SK-N-MC (cell line): Measurements from ENCODE around the gene MAN2A2.
"Not testable (repeated sequence)": the region's sequence is repeated elsewhere in the genome, so short reads cannot be mapped to it uniquely, and the experiment has no call there.

Experiments used
- DNase-seq: peaks from one replicate; pipeline ENCODE4 v3.0.0-alpha.2; 2011; ENCODE audit warnings: low read depth, low spot score
- H3K27ac ChIP-seq: fragments of 200-600 bp; sonication (generic); 2 replicates; pipeline ENCODE4 v1.5.1; 2016; ENCODE audit warnings: mixed run types
- H3K36me3 ChIP-seq: fragments of 200-600 bp; sonication (generic); 2 replicates; pipeline ENCODE4 v1.6.1; 2017; ENCODE audit warnings: antibody characterized with exemption, low read length, mixed read lengths; ENCODE audit not compliant: insufficient read depth
- H3K4me3 ChIP-seq: fragments of 200-600 bp; sonication (generic); 2 replicates; pipeline ENCODE4 v1.5.1; 2016
- H3K9ac ChIP-seq: fragments of 200-600 bp; sonication (generic); 2 replicates; pipeline ENCODE4 v1.8.0; 2017; ENCODE audit warnings: mixed run types, mixed read lengths; ENCODE audit not compliant: insufficient read length
- H3K9me3 ChIP-seq: fragments of 200-600 bp; sonication (generic); 2 replicates; pipeline ENCODE4 v1.6.1; 2017; ENCODE audit warnings: low read depth, mild to moderate bottlenecking, antibody characterized with exemption, low read length, moderate library complexity, mixed read lengths
- EZH2 ChIP-seq: fragments of 200-600 bp; sonication (generic); IDR thresholded peaks from one replicate; pipeline ENCODE4 v1.6.1; 2017; ENCODE audit warnings: antibody characterized with exemption
- FOXP2 ChIP-seq: optimal IDR thresholded peaks from 2 replicates; pipeline ENCODE3; 2011; ENCODE audit warnings: mild to moderate bottlenecking, moderate library complexity; ENCODE audit not compliant: insufficient read depth; ENCODE audit errors: extremely low read length, control extremely low read depth
- POLR2AphosphoS5 ChIP-seq: IDR thresholded peaks from 2 replicates; pipeline ENCODE4 v1.6.1; 2012; ENCODE audit warnings: mild to moderate bottlenecking, low read depth, low read length, borderline replicate concordance

The MAN2A2 gene

DNA sequence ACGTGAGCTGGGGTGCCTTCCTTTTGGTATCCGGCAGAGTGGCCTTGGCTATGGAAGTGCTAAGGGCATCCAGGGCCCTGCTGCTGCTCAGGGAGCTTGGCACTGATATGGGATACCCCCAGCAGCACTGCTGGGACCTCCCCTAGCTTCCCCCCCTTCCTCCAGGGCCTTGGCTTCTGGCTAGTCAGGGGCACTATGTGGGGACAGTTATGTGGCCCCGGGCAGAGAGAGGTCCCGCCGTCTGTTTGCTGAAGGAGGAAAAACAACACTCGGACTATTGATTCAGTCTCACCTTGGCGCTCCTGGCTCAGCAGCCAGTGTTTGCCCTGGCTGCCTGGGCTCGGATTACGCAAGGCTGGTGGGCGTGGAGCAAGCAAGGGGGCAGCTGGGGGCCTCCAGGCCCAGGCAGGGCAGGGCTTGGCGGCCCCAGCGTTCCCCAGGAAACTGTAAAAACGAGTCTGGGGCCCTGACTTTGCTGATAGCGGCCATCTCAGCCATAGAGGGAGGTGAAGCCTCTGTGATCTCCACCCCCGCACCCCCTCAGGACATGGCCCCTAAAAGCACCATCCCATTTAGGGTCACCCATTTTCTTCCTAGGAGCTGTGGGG lies 29.0 kb upstream of the MAN2A2 start:
- Histone ChIP-seq H3K36me3 (peaks cover 13% of the 10 kb centered on the region; the same call in 1 of the 2 replicates), H3K4me3 (no peak overlapping the region), H3K27ac (peak overlapping the region; percentile 56), H3K9me3 (no peaks in the 10 kb centered on the region), H3K9ac (no peak overlapping the region)
- TF ChIP-seq FOXP2 (no peak), POLR2AphosphoS5 (no peak), EZH2 (no peak)
- DNase-seq: no peak

DNA sequence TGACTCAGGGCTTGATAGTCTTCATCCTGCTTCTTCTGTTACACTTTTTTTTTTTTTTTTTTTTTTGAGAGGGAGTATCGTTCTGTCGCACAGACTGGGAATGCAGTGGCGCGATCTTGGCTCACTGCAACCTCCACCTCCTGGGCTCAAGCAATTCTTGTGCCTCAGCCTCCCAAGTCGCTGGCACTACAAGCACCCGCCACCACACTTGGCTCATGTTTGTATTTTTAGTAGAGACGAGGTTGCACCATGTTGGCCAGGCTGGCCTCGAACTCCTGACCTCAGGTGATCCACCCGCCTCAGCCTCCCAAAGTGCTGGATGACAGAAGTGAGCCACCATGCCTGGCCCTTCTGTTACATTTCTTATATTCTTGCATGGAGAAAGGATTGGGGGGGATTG lies 28.1 kb upstream of the MAN2A2 start:
- peak overlapping the region; percentile 56; the same call in 1 of the 2 replicates for H3K27ac ChIP-seq

DNA sequence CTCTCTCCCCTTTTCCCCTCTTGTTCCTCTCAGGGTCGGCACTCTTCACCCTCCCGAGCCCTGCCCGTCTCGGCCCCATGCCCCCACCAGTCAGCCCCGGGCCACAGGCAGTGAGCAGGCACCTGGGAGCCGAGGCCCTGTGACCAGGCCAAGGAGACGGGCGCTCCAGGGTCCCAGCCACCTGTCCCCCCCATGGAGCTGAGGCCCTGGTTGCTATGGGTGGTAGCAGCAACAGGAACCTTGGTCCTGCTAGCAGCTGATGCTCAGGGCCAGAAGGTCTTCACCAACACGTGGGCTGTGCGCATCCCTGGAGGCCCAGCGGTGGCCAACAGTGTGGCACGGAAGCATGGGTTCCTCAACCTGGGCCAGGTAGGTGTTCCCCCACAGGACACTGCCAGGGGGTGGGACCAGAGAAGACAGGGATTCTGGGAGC lies 27.5 kb upstream of the MAN2A2 start:
- peaks cover 13% of the 10 kb centered on the region; the same call in 1 of the 2 replicates for H3K36me3 ChIP-seq

More for the DNA sequence above, 28.1 kb upstream of the MAN2A2 start:
- not testable (repeated sequence) for DNase-seq, H3K4me3 ChIP-seq, H3K9me3 ChIP-seq, H3K9ac ChIP-seq
- H3K36me3 ChIP-seq: peaks cover 13% of the 10 kb centered on the region; the same call in 1 of the 2 replicates

DNA sequence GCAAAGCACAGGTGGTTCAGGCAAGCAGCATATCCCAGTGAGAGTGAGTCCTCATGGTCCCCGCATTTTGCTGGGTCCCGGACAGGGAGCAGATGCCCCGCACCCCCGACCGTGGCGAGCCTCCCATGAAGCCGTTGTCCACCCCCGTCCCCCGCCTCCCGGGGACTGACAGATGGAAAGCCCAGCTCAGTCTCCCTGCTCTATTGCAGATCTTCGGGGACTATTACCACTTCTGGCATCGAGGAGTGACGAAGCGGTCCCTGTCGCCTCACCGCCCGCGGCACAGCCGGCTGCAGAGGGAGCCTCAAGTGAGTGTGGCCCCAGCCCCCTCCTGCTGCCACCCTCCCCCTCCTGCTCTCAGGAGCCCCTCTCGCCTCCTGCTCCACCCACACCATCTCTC lies 27.1 kb upstream of the MAN2A2 start:
- no peaks in the 10 kb centered on the region for H3K9me3 ChIP-seq
- no peak overlapping the region for H3K9ac ChIP-seq
- DNase-seq: no peak
- no peak for TF ChIP-seq EZH2
- TF ChIP-seq FOXP2: no peak
- TF ChIP-seq POLR2AphosphoS5: no peak
- no peak overlapping the region for H3K4me3 ChIP-seq
- H3K36me3 ChIP-seq: peaks cover 13% of the 10 kb centered on the region; the same call in 1 of the 2 replicates
- H3K27ac ChIP-seq: no peak overlapping the region

More for the DNA sequence above, 27.5 kb upstream of the MAN2A2 start:
- DNase-seq: no peak
- no peak overlapping the region for H3K27ac ChIP-seq
- TF ChIP-seq EZH2 (no peak), FOXP2 (no peak), POLR2AphosphoS5 (no peak)
- H3K9me3 ChIP-seq: no peaks in the 10 kb centered on the region
- H3K4me3 ChIP-seq: no peak overlapping the region
- no peak overlapping the region for H3K9ac ChIP-seq

DNA sequence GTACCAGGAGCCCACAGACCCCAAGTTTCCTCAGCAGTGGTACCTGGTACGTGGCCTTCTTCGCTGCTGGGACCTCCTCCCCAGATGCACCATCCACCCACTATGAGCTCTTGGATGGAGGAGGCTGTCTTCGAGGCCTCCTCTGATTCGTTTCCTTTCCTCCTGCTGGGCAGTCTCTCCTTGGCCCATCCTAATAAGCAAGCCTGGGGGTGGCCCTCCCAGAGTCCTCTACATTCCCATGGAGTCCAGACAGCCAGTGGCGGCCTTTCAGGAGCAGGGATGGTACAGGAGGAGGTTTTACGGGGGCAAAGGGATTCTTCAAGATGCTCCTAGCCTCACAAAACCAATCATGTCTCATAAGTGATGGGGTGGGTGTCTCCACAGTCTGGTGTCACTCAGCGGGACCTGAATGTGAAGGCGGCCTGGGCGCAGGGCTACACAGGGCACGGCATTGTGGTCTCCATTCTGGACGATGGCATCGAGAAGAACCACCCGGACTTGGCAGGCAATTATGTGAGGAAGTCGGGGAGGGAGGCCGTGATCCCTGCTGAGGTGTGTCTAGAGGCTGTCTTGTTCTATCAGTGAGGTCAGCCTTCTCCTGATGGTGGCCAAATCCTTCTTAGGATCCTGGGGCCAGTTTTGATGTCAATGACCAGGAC lies 26.5 kb upstream of the MAN2A2 start:
- no peaks in the 10 kb centered on the region for H3K9me3 ChIP-seq
- no peak overlapping the region for H3K4me3 ChIP-seq
- TF ChIP-seq EZH2 (no peak), FOXP2 (no peak), POLR2AphosphoS5 (no peak)
- DNase-seq: no peak
- H3K9ac ChIP-seq: no peak overlapping the region
- H3K27ac ChIP-seq: no peak overlapping the region
- peaks cover 13% of the 10 kb centered on the region; the same call in 1 of the 2 replicates for H3K36me3 ChIP-seq

DNA sequence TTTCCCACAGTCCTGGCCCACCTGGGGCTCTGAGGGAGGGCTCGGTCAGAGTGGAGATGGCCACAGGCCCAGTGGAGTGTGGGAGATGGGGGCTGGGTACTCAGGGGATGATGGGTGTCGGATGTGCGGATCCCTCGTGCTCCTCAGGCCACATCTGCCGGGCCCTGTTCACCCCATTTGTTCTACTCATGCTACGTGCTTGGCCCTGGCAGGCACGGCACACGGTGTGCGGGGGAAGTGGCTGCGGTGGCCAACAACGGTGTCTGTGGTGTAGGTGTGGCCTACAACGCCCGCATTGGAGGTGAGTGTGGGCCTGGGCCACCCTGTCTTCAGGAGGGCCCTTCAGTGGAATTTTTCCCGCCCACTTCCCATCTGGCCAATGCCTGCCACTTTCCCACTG lies 25.8 kb upstream of the MAN2A2 start:
- Histone ChIP-seq H3K27ac (no peak overlapping the region), H3K9me3 (no peaks in the 10 kb centered on the region), H3K36me3 (peaks cover 13% of the 10 kb centered on the region; the same call in 1 of the 2 replicates), H3K4me3 (no peak overlapping the region), H3K9ac (no peak overlapping the region)
- no peak for DNase-seq
- no peak for TF ChIP-seq FOXP2
- no peak for TF ChIP-seq EZH2
- TF ChIP-seq POLR2AphosphoS5: no peak

DNA sequence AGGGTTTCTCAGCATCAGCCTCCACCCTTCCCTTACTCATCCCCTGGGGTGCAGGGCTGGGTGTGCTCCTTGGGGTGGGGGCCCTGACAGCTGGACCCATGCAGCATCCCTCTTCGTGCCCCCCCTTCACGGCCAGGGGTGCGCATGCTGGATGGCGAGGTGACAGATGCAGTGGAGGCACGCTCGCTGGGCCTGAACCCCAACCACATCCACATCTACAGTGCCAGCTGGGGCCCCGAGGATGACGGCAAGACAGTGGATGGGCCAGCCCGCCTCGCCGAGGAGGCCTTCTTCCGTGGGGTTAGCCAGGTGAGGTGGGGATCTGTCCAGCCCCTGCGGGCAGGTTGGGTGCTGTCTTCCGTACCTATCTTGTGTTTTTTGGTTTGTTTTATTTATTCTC lies 25.1 kb upstream of the MAN2A2 start:
- DNase-seq: no peak
- H3K4me3 ChIP-seq: no peak overlapping the region
- H3K9me3 ChIP-seq: no peaks in the 10 kb centered on the region
- TF ChIP-seq FOXP2: no peak
- no peak for TF ChIP-seq EZH2
- no peak for TF ChIP-seq POLR2AphosphoS5
- no peak overlapping the region for H3K9ac ChIP-seq
- H3K36me3 ChIP-seq: peaks cover 13% of the 10 kb centered on the region; the same call in 1 of the 2 replicates
- no peak overlapping the region for H3K27ac ChIP-seq

DNA sequence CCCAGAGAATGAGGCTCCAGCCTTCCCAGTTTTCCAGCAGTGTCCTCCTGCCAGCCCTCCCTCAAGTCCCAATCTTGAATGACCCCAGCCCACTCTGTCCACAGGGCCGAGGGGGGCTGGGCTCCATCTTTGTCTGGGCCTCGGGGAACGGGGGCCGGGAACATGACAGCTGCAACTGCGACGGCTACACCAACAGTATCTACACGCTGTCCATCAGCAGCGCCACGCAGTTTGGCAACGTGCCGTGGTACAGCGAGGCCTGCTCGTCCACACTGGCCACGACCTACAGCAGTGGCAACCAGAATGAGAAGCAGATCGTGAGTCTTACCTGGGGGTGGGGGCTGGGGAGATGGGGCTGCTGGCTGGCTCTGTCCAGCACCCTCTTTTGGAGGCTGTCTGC lies 24.4 kb upstream of the MAN2A2 start:
- TF ChIP-seq EZH2: no peak
- TF ChIP-seq POLR2AphosphoS5: no peak
- no peak for TF ChIP-seq FOXP2
- peaks cover 13% of the 10 kb centered on the region; the same call in 1 of the 2 replicates for H3K36me3 ChIP-seq
- H3K9ac ChIP-seq: no peak overlapping the region
- no peak for DNase-seq
- no peak overlapping the region for H3K4me3 ChIP-seq
- H3K9me3 ChIP-seq: no peaks in the 10 kb centered on the region
- H3K27ac ChIP-seq: no peak overlapping the region
